ENCODE results near the gene USP1.
A peak's percentile ranks its signal among the peaks of the same experiment; 100 is the strongest.

The USP1 gene

DNA sequence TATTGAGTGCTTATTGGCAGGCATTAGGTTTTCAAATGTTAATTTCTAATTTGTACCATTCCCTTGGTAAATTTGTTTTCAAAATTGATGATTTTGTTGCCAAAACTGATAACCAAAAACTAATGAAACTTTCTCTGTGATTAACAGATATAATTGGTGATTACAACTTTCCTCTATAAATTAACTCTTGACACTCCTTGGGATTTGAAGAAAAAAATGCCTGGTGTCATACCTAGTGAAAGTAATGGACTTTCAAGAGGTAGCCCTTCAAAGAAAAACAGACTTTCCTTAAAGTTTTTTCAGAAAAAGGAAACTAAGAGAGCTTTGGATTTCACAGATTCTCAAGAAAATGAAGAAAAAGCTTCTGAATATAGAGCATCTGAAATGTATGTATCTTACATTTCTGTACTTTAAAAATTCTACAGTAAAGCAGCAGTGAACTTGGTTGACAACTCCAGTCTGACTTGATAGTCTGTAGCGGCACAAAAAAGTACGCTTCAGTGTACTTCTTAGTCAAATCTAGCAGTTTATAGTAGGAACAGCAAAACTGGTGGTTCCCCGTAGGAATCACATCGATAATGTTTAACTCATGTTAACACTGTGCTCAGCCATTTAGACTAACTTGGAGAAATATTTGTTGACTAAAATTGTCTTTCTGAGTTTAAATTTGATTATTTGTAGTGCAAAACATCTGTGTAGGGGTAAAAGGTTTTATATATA, 3.0 kb downstream of the USP1 start:
- in situ Hi-C loops (cut with MboI; ENCODE audit: low sequenced_read_pairs, unreplicated experiment), result no loop called here
- DNase-seq (ENCODE audit: low spot score), result peak; percentile 49
- TF ChIP-seq, protein P1, sequence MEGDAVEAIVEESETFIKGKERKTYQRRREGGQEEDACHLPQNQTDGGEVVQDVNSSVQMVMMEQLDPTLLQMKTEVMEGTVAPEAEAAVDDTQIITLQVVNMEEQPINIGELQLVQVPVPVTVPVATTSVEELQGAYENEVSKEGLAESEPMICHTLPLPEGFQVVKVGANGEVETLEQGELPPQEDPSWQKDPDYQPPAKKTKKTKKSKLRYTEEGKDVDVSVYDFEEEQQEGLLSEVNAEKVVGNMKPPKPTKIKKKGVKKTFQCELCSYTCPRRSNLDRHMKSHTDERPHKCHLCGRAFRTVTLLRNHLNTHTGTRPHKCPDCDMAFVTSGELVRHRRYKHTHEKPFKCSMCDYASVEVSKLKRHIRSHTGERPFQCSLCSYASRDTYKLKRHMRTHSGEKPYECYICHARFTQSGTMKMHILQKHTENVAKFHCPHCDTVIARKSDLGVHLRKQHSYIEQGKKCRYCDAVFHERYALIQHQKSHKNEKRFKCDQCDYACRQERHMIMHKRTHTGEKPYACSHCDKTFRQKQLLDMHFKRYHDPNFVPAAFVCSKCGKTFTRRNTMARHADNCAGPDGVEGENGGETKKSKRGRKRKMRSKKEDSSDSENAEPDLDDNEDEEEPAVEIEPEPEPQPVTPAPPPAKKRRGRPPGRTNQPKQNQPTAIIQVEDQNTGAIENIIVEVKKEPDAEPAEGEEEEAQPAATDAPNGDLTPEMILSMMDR (IDR thresholded peaks at IDR 0.05; ENCODE audit: borderline replicate concordance, control extremely low read depth, extremely low read depth, insufficient read depth, missing control alignments), result no peak

DNA sequence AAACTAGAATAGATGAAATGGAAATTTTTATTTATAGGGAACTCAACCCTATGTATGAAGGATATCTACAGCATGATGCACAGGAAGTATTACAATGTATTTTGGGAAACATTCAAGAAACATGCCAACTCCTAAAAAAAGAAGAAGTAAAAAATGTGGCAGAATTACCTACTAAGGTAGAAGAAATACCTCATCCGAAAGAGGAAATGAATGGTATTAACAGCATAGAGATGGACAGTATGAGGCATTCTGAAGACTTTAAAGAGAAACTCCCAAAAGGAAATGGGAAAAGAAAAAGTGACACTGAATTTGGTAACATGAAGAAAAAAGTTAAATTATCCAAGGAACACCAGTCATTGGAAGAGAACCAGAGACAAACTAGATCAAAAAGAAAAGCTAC, 7.9 kb downstream of the USP1 start:
- no peak for DNase-seq (ENCODE audit: low spot score)
- in situ Hi-C loops (cut with MboI; ENCODE audit: low sequenced_read_pairs, unreplicated experiment), result no loop called here
- TF ChIP-seq, protein P1 (IDR thresholded peaks at IDR 0.05; ENCODE audit: borderline replicate concordance, control extremely low read depth, extremely low read depth, insufficient read depth, missing control alignments), result no peak

DNA sequence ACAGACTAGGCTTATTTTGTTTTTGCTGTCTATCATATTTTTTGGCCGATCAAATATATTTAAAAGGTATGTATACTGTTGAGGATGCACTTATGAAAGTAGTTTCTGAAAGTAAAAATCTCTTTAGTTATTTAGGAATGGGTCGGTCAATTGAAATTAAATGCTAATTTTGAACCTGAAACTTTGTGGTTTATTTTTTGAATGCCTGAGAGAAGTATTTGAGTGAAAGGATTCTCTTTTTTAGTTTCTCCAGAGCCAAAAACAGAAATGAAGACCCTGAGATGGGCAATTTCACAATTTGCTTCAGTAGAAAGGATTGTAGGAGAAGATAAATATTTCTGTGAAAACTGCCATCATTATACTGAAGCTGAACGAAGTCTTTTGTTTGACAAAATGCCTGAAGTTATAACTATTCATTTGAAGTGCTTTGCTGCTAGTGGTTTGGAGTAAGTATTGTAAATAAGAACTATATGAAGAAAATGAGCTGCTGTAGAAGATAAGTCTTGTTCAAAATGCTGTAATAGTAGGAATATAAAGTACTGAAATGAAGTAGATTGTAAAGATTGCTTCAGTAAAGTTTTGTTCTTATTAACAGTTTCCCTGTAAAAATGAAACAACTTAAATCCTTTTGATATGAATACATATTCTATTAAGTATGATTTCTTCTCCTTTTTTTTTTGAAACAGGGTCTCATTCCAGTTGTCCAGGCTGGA, 11.5 kb downstream of the USP1 start:
- TF ChIP-seq, protein P1 (IDR thresholded peaks at IDR 0.05; ENCODE audit: borderline replicate concordance, control extremely low read depth, extremely low read depth, insufficient read depth, missing control alignments), result no peak
- in situ Hi-C loops (cut with MboI; ENCODE audit: low sequenced_read_pairs, unreplicated experiment), result no loop called here
- no peak for DNase-seq (ENCODE audit: low spot score)

DNA sequence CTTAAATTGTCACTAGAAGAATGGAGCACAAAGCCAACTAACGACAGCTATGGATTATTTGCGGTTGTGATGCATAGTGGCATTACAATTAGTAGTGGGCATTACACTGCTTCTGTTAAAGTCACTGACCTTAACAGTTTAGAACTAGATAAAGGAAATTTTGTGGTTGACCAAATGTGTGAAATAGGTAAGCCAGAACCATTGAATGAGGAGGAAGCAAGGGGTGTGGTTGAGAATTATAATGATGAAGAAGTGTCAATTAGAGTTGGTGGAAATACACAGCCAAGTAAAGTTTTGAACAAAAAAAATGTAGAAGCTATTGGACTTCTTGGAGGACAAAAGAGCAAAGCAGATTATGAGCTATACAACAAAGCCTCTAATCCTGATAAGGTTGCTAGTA, 13.5 kb downstream of the USP1 start:
- in situ Hi-C loops (cut with MboI; ENCODE audit: low sequenced_read_pairs, unreplicated experiment), result no loop called here
- TF ChIP-seq, protein P1 (IDR thresholded peaks at IDR 0.05; ENCODE audit: borderline replicate concordance, control extremely low read depth, extremely low read depth, insufficient read depth, missing control alignments), result no peak
- DNase-seq (ENCODE audit: low spot score), result no peak

DNA sequence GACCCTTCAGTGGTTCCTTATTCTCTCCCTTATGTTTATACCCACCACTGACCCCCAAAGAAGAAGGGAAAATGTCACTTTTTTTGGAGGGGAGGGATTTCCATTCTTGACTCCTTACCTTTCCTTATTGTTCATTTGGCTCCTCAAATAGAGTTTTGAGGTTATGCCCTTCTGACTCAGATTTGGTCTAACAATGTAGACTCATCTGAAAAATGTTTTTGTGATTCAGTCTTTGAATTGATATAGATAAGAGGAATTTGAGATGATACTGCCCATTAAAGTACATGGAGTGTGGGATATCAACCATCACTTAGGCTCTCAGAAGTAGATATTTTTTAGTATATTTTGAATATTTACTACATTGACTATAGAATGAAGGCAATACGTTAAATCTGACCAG, 16.1 kb downstream of the USP1 start:
- DNase-seq (ENCODE audit: low spot score), result no peak
- in situ Hi-C loops (cut with MboI; ENCODE audit: low sequenced_read_pairs, unreplicated experiment), result no loop called here

DNA sequence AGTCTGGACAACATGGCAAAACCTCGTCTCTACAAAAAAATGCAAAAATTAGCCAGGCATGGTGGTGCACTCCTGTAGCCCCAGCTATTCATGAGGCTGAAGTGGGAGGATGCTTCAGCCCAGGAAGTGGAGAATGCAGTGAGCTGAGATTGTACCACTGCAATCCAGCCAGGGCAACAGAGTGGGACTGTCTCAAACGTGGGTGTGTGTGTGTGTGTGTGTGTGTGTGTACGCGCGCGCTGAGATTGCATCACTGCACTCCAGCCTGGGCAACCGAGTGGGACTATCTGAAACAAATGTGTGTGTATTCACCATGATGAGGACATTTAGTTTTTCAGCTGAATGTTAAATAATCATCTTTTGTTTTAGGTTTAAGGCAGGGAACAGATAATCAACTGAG, 21.1 kb downstream of the USP1 start:
- no peak for DNase-seq (ENCODE audit: low spot score)
- TF ChIP-seq, protein P1 (IDR thresholded peaks at IDR 0.05; ENCODE audit: borderline replicate concordance, control extremely low read depth, extremely low read depth, insufficient read depth, missing control alignments), result no peak
- in situ Hi-C loops (cut with MboI; ENCODE audit: low sequenced_read_pairs, unreplicated experiment), result no loop called here

More for the DNA sequence above, 16.1 kb downstream of the USP1 start:
- TF ChIP-seq, protein P1 (IDR thresholded peaks at IDR 0.05; ENCODE audit: borderline replicate concordance, control extremely low read depth, extremely low read depth, insufficient read depth, missing control alignments), result no peak

Measured in GM13976 (cell line).